Measurements from ENCODE around the gene SLF2. TPM values are rescaled to one million over a fixed set of nuclear protein-coding genes. Genes with fewer than 3 reads are reported as not detected.

SLF2 gene
- total and polyA plus RNA-seq, 9 of the 15 experiments (the other 6 are each of a cell fraction or from before 2014, with no cell fraction given) = 1.7 to 18.4 (median 7.8) TPM

DNA sequence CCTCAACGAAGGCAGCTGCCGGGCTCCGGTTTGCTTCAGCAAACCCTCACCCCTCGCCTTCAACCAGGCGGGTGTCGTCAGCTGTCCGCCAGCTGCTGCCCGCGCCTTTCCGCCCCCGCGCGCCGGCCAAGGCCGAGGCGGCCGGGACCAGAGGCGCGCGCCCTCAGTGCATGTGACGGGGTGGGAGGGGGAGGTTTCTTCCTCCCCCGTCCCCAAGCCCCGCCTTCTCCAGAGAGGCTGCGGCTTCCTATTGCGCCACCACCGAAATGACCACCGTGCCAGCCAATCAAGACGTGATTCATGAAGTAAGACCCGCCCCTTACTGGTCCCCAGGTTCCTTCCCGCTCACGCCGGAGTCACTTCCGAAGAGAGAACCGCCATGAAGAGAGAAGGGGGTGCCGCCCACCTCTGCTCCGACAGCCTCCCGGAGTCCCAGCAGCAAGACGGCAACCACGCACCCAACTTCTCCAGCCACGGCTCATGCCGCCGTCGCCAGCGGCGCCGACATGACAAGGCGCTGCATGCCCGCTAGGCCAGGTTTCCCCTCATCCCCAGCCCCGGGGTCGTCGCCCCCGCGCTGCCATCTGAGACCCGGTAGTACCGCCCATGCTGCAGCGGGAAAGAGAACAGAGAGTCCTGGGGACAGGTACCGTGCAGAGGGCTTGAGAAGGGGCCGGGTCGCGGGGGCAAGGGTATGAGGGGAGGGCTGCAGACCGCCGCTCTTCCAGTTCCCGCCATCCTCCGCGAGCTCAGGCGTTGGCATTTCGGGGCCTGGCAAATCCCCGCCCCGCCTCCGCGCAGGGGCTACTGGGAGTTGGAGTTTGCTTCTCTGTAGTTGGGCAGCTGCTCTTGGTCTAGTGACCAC is at the start of gene SLF2 (continued):
- TF ChIP-seq, protein P1, sequence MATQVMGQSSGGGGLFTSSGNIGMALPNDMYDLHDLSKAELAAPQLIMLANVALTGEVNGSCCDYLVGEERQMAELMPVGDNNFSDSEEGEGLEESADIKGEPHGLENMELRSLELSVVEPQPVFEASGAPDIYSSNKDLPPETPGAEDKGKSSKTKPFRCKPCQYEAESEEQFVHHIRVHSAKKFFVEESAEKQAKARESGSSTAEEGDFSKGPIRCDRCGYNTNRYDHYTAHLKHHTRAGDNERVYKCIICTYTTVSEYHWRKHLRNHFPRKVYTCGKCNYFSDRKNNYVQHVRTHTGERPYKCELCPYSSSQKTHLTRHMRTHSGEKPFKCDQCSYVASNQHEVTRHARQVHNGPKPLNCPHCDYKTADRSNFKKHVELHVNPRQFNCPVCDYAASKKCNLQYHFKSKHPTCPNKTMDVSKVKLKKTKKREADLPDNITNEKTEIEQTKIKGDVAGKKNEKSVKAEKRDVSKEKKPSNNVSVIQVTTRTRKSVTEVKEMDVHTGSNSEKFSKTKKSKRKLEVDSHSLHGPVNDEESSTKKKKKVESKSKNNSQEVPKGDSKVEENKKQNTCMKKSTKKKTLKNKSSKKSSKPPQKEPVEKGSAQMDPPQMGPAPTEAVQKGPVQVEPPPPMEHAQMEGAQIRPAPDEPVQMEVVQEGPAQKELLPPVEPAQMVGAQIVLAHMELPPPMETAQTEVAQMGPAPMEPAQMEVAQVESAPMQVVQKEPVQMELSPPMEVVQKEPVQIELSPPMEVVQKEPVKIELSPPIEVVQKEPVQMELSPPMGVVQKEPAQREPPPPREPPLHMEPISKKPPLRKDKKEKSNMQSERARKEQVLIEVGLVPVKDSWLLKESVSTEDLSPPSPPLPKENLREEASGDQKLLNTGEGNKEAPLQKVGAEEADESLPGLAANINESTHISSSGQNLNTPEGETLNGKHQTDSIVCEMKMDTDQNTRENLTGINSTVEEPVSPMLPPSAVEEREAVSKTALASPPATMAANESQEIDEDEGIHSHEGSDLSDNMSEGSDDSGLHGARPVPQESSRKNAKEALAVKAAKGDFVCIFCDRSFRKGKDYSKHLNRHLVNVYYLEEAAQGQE (IDR thresholded peaks at IDR 0.05; ENCODE audit: borderline replicate concordance) = peak; percentile 48
- TF ChIP-seq, protein P1 (CRISPR knock-in tag; IDR thresholded peaks at IDR 0.05; ENCODE audit: low read depth) = no peak
- TF ChIP-seq, protein P2, sequence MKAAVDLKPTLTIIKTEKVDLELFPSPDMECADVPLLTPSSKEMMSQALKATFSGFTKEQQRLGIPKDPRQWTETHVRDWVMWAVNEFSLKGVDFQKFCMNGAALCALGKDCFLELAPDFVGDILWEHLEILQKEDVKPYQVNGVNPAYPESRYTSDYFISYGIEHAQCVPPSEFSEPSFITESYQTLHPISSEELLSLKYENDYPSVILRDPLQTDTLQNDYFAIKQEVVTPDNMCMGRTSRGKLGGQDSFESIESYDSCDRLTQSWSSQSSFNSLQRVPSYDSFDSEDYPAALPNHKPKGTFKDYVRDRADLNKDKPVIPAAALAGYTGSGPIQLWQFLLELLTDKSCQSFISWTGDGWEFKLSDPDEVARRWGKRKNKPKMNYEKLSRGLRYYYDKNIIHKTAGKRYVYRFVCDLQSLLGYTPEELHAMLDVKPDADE (conservative IDR thresholded peaks at IDR 0.05; ENCODE audit: control insufficient read depth, low read depth, low read length) = peak; percentile 73
- TF ChIP-seq, protein P3, sequence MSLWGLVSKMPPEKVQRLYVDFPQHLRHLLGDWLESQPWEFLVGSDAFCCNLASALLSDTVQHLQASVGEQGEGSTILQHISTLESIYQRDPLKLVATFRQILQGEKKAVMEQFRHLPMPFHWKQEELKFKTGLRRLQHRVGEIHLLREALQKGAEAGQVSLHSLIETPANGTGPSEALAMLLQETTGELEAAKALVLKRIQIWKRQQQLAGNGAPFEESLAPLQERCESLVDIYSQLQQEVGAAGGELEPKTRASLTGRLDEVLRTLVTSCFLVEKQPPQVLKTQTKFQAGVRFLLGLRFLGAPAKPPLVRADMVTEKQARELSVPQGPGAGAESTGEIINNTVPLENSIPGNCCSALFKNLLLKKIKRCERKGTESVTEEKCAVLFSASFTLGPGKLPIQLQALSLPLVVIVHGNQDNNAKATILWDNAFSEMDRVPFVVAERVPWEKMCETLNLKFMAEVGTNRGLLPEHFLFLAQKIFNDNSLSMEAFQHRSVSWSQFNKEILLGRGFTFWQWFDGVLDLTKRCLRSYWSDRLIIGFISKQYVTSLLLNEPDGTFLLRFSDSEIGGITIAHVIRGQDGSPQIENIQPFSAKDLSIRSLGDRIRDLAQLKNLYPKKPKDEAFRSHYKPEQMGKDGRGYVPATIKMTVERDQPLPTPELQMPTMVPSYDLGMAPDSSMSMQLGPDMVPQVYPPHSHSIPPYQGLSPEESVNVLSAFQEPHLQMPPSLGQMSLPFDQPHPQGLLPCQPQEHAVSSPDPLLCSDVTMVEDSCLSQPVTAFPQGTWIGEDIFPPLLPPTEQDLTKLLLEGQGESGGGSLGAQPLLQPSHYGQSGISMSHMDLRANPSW (CRISPR knock-in tag; IDR thresholded peaks at IDR 0.05) = no peak
- TF ChIP-seq, protein P4, sequence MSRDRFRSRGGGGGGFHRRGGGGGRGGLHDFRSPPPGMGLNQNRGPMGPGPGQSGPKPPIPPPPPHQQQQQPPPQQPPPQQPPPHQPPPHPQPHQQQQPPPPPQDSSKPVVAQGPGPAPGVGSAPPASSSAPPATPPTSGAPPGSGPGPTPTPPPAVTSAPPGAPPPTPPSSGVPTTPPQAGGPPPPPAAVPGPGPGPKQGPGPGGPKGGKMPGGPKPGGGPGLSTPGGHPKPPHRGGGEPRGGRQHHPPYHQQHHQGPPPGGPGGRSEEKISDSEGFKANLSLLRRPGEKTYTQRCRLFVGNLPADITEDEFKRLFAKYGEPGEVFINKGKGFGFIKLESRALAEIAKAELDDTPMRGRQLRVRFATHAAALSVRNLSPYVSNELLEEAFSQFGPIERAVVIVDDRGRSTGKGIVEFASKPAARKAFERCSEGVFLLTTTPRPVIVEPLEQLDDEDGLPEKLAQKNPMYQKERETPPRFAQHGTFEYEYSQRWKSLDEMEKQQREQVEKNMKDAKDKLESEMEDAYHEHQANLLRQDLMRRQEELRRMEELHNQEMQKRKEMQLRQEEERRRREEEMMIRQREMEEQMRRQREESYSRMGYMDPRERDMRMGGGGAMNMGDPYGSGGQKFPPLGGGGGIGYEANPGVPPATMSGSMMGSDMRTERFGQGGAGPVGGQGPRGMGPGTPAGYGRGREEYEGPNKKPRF (IDR thresholded peaks at IDR 0.05; ENCODE audit: low read depth, low read length) = no peak
- TF ChIP-seq ZNF586 (CRISPR knock-in tag; conservative IDR thresholded peaks at IDR 0.05) (no peak), ZEB2 (IDR thresholded peaks at IDR 0.05) (no peak), ZNF23 (CRISPR knock-in tag; IDR thresholded peaks at IDR 0.05) (no peak)
- TF ChIP-seq, protein P5, sequence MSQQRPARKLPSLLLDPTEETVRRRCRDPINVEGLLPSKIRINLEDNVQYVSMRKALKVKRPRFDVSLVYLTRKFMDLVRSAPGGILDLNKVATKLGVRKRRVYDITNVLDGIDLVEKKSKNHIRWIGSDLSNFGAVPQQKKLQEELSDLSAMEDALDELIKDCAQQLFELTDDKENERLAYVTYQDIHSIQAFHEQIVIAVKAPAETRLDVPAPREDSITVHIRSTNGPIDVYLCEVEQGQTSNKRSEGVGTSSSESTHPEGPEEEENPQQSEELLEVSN (IDR thresholded peaks at IDR 0.05; ENCODE audit: borderline replicate concordance in 1 of 2, extremely low read depth in 1 of 2, insufficient read depth in 1 of 2, insufficient read length in 1 of 2, low read depth in 1 of 2, low read length in 1 of 2, poor library complexity in 1 of 2, severe bottlenecking in 1 of 2) = peak; percentile 80 to 97
